Progenitor cell of endocrine pancreas (in vitro differentiated cells): ENCODE measurements around the gene EPS8. TPM values are rescaled to one million over a fixed set of nuclear protein-coding genes. Genes with fewer than 3 reads are reported as not detected.

Experiments
- DNase-seq: peaks from one replicate; pipeline ENCODE4 v3.0.0; 2021; ENCODE audit warnings: low spot score; ENCODE audit not compliant: unreplicated experiment
- H3K27ac Mint-ChIP-seq: 2 replicates; pipeline ENCODE4 v1.8.0; 2021; ENCODE audit warnings: mild to moderate bottlenecking, moderate library complexity, mixed read lengths
- H3K27me3 Mint-ChIP-seq: 2 replicates; pipeline ENCODE4 v1.8.0; 2021; ENCODE audit warnings: mixed read lengths
- H3K36me3 Mint-ChIP-seq: 2 replicates; pipeline ENCODE4 v1.8.0; 2022; ENCODE audit warnings: mixed read lengths; ENCODE audit not compliant: insufficient read depth
- H3K4me1 Mint-ChIP-seq: 2 replicates; pipeline ENCODE4 v1.8.0; 2021; ENCODE audit warnings: low read depth, mixed read lengths
- H3K4me3 Mint-ChIP-seq: 2 replicates; pipeline ENCODE4 v1.8.0; 2021; ENCODE audit warnings: low read depth, mild to moderate bottlenecking, moderate library complexity, mixed read lengths
- H3K9me3 Mint-ChIP-seq: 2 replicates; pipeline ENCODE4 v1.8.0; 2021; ENCODE audit warnings: low read depth, mixed read lengths
- total RNA-seq: library from RNA; stranded (reverse); gene quantifications from 2 replicates; pipeline ENCODE4 v1.2.1, GENCODE V29; 2021
- TF ChIP-seq, protein P1 (sequence below): fragments of 200-600 bp; sonication (generic); IDR thresholded peaks from one replicate; pipeline ENCODE4 v1.5.0; 2021; ENCODE audit warnings: antibody characterized with exemption, mild to moderate bottlenecking; ENCODE audit not compliant: unreplicated experiment

EPS8 gene
- total RNA-seq, 1 donor from 2014 or later, result 23.2 TPM

DNA sequence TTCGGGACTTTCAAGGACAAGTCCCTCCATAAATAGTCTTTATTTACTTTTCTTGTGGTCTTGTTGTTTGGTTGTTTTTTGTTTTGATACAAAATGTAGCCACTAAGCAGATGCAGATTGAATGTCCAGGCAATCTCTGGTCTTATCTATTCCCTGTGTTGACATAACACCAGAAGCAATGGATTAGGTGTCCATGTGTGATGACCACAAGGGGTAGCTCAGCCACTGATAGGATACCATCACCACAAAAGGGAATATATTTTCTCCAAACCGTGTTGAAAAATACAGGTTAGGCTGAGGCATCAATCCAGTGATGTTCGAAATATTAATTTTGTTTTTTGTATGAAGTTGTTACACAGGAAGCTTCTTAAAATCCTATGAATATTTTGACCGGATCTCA, 196.3 kb downstream of the EPS8 start:
- Mint-ChIP-seq H3K27me3 (peaks cover 13% of the 10 kb centered on the region), H3K4me1 (peaks cover 4% of the 10 kb centered on the region), H3K9me3 (no peaks in the 10 kb centered on the region), H3K27ac (no peak overlapping the region), H3K4me3 (no peak overlapping the region), H3K36me3 (no peaks in the 10 kb centered on the region)
- no peak for DNase-seq
- TF ChIP-seq, protein P1, sequence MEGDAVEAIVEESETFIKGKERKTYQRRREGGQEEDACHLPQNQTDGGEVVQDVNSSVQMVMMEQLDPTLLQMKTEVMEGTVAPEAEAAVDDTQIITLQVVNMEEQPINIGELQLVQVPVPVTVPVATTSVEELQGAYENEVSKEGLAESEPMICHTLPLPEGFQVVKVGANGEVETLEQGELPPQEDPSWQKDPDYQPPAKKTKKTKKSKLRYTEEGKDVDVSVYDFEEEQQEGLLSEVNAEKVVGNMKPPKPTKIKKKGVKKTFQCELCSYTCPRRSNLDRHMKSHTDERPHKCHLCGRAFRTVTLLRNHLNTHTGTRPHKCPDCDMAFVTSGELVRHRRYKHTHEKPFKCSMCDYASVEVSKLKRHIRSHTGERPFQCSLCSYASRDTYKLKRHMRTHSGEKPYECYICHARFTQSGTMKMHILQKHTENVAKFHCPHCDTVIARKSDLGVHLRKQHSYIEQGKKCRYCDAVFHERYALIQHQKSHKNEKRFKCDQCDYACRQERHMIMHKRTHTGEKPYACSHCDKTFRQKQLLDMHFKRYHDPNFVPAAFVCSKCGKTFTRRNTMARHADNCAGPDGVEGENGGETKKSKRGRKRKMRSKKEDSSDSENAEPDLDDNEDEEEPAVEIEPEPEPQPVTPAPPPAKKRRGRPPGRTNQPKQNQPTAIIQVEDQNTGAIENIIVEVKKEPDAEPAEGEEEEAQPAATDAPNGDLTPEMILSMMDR, result no peak

DNA sequence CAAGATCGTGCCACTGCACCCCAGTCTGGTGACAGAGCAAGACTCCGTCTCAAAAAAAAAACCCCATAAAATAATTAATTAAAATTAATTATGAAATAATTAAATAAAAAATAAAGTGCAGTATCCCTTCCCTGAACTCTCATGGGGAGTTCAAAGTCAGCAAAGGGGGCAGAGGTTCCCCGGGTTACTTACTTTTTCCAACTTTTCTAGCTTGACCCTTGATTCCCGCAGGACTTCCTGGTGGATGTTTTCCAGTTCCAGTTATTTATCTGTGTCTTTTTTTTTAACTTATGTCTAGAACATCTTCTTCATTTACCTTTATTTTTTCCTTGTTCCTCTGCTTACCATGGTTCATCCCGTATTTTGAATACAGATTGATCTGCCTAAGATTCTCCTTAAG, 197.4 kb downstream of the EPS8 start:
- no peak for DNase-seq
- no peaks in the 10 kb centered on the region for H3K9me3 Mint-ChIP-seq

DNA sequence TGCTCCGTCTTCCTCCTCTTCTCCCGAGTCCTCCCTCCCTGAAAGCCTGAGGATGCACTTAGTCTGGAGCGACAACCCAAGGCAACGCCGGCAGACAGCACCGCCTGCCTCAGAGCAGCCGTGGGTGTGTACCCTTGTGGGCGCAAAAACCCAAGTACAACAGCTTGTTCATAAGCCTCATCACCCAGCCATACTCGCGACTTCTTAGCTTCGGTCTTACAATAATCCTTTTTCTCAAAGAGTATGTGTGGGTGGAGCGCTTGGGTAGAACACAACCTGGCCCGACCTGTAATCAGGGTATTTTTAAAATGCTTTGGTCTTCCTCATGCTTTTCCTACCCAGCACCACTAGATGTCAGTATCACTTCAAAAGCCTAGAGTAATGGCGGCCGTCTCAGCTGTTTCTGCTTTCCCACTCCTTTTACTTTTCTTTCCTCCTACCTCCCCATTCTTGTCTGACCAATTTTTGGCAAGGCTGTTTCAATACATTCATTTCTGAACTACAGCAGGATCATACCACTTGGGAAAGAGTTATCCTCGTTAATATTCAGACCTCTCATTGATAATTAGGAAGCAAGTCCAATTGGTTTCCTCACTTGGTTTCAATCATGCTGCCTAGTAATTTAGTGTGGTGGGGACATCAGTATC, 198.9 kb downstream of the EPS8 start:
- Mint-ChIP-seq H3K4me1 (peaks cover 4% of the 10 kb centered on the region), H3K27ac (no peak overlapping the region), H3K4me3 (peak overlapping the region; percentile 45), H3K9me3 (no peaks in the 10 kb centered on the region), H3K36me3 (no peaks in the 10 kb centered on the region), H3K27me3 (peaks cover 22% of the 10 kb centered on the region)
- TF ChIP-seq, protein P1, result peak; percentile 98
- DNase-seq, result peak; percentile 43

More for the DNA sequence above, 197.4 kb downstream of the EPS8 start:
- Mint-ChIP-seq H3K4me3 (no peak overlapping the region), H3K4me1 (peaks cover 4% of the 10 kb centered on the region), H3K36me3 (no peaks in the 10 kb centered on the region), H3K27me3 (peaks cover 17% of the 10 kb centered on the region), H3K27ac (no peak overlapping the region)
- TF ChIP-seq, protein P1, result no peak

DNA sequence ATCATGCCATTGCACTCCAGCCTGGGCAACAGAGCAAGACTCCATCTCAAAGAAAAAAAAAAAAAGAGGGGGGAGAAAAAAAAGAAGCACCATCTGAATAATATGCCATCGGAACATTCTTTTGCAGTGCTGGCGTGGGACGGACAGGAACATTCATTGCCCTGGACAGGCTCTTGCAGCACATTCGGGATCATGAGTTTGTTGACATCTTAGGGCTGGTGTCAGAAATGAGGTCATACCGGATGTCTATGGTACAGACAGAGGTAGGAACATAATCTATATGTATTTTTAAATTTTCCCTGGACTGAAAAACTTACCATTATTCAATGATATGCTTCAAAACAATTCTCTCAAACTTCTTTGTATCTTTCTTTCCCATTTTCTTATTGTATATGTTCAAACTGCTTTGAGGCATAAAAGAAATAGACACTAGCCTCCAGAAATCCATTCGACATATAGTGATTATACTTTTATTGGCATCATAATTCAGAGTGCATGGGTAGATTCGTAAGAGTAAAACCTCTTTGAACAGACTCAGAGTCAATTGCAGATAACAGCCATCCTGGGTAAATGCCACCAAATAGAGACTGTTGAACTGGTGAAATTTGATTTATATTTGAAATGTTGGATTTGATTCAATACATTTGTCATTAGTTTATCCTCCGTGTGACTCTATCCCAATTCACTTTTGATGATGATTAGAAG, 199.7 kb downstream of the EPS8 start:
- Mint-ChIP-seq H3K36me3 (no peaks in the 10 kb centered on the region), H3K4me1 (peaks cover 4% of the 10 kb centered on the region), H3K27me3 (peaks cover 22% of the 10 kb centered on the region), H3K27ac (no peak overlapping the region), H3K9me3 (no peaks in the 10 kb centered on the region), H3K4me3 (peak overlapping the region; percentile 45)
- DNase-seq, result no peak
- TF ChIP-seq, protein P1, result no peak

DNA sequence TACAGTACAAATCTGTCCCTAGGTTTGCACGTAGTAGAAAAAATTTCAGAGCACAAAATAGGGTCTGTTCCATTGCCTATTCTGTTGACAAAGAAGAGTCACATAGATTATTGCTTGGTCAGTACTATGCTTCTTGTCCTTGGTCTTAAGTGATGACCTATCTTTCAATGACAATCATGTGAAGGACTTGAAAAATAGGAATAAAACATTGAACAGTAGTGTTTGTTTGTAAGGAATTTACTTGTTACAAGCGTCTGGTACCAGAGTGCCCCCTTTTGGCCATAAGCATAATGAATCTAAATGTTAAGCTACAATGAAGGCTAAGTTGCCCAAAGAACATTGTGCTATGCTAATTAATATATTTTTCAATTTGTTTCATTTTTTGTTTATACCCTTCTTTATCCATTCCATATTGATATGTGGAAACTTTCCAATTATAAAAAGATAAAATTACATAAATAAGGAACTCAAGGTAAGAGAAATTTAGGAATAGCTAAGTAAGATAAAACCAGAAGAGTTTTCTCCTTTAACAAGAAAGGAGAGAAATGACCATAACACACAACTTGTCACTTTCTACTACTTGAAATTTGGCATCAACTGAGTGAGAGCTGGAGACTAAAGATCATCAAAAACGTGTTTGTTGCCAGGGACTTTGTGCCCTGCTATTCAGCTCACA, 204.7 kb downstream of the EPS8 start:
- peaks cover 2% of the 10 kb centered on the region for H3K36me3 Mint-ChIP-seq
- H3K9me3 Mint-ChIP-seq, result peaks cover 17% of the 10 kb centered on the region
- DNase-seq, result no peak
- TF ChIP-seq, protein P1, result peak; percentile 71
- H3K4me1 Mint-ChIP-seq, result no peaks in the 10 kb centered on the region
- no peak overlapping the region for H3K27ac Mint-ChIP-seq
- peaks cover 13% of the 10 kb centered on the region for H3K27me3 Mint-ChIP-seq
- H3K4me3 Mint-ChIP-seq, result no peak overlapping the region
